Measurements from ENCODE around the gene LSM6.

DNA sequence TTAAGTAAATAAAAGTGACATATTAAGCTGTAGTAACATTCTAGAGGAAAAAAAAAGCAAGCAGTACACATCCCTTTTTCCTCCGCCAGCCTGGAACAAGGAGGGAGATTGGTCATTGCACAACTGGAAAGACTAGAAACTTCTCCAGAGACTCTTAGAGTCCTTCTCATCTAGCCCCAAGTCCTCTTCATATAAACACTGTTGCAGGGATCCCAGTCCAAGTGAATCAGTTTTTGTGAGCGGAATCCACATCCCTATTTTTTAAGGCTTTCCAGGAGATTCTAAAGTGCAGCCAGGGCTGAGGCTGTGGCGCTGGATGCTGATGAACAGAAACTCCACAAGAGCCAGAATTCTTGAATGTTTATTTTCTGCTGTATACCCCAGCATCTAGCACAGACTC lies 62.6 kb downstream of the LSM6 start:
- TF ChIP-seq, protein P1, sequence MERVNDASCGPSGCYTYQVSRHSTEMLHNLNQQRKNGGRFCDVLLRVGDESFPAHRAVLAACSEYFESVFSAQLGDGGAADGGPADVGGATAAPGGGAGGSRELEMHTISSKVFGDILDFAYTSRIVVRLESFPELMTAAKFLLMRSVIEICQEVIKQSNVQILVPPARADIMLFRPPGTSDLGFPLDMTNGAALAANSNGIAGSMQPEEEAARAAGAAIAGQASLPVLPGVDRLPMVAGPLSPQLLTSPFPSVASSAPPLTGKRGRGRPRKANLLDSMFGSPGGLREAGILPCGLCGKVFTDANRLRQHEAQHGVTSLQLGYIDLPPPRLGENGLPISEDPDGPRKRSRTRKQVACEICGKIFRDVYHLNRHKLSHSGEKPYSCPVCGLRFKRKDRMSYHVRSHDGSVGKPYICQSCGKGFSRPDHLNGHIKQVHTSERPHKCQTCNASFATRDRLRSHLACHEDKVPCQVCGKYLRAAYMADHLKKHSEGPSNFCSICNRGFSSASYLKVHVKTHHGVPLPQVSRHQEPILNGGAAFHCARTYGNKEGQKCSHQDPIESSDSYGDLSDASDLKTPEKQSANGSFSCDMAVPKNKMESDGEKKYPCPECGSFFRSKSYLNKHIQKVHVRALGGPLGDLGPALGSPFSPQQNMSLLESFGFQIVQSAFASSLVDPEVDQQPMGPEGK (CRISPR knock-in tag; IDR thresholded peaks at IDR 0.05; ENCODE audit: borderline replicate concordance): no peak
- TF ChIP-seq TOX (CRISPR knock-in tag; IDR thresholded peaks at IDR 0.05; ENCODE audit: borderline replicate concordance): no peak
- no peak for TF ChIP-seq ZNF8 (CRISPR knock-in tag; IDR thresholded peaks at IDR 0.05)
- TF ChIP-seq BACH2 (CRISPR knock-in tag; IDR thresholded peaks at IDR 0.05; ENCODE audit: borderline replicate concordance): no peak
- no peak for TF ChIP-seq PPARA (CRISPR knock-in tag; IDR thresholded peaks at IDR 0.05; ENCODE audit: borderline replicate concordance)
